Left forelimb (tissue), 1 donor: ENCODE measurements around the gene ULK4.

Experiments used
- DNase-seq: peaks from one replicate; pipeline ENCODE4 v3.0.0-alpha.2; 2018; ENCODE audit warnings: low spot score

ULK4 gene

GRCh38 chr3:41222012-41222411 lies 739.9 kb downstream of the ULK4 start:
- DNase-seq: no peak

GRCh38 chr3:41220906-41221677 lies 740.8 kb downstream of the ULK4 start:
- no peak for DNase-seq

DNA sequence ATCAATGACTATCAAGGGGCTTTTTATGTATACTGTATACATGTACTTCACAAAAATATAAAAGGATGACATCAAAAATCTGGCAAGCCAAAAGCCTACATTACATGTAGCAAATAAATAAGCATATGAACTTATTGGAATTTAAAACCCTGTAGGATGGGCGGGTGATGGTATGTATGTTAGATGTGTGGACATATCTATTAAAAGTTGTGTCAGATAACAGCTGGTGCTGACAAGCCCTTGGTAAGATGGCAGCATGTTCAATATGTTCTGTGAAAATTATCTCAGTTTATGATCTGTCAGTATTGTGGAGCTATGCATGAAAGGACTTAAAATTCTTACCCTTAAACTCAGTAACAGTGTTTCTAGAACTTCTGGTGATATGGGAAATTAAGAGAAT lies 742.5 kb downstream of the ULK4 start:
- no peak for DNase-seq

- no peak for DNase-seq
Observed at GRCh38 chr3:41216993-41217392, 744.9 kb downstream of the ULK4 start.

- no peak for DNase-seq
Observed at GRCh38 chr3:41216422-41216821, 745.5 kb downstream of the ULK4 start.

- DNase-seq: no peak
Observed at GRCh38 chr3:41213588-41213987, 748.3 kb downstream of the ULK4 start.

GRCh38 chr3:41212088-41212487 lies 749.8 kb downstream of the ULK4 start:
- no peak for DNase-seq

DNA sequence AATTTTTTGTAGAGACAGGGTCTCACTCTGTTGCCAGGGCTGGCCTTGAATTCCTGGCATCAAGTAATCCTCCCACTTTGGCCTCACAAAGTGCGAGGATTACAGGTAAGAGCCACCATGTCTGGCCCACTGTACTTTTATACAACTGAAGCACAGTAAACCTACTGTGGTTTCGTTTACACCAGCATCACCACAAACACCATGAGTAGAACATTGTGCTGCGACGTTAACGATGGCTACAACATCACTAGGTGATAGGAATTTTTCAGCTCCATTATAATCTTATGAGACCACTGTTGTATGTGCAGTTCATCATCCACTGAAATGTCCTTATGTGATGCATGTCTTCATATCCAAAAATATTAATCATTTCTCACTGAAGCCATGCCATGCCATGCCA lies 750.9 kb downstream of the ULK4 start:
- DNase-seq: no peak

DNA sequence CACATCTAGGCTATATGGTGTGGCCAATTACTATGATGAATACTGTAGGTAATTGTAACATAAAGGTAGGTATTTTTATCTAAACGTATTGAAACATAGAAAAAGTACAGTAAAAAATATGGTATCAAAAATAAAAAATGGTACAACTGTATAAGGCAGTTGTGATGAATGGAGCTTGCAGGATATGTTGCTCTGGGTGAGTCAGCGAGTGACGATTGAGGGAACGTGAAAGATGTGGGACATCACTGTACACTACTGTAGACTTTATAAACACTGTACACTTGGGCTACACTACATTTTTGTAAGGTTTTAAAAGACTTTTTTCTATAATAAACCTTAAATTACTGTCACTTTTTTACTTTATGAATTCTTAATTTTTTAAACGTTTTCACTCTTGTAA lies 752.3 kb downstream of the ULK4 start:
- DNase-seq: no peak

- DNase-seq: no peak
Observed at GRCh38 chr3:41208507-41209220, 753.2 kb downstream of the ULK4 start.

DNA sequence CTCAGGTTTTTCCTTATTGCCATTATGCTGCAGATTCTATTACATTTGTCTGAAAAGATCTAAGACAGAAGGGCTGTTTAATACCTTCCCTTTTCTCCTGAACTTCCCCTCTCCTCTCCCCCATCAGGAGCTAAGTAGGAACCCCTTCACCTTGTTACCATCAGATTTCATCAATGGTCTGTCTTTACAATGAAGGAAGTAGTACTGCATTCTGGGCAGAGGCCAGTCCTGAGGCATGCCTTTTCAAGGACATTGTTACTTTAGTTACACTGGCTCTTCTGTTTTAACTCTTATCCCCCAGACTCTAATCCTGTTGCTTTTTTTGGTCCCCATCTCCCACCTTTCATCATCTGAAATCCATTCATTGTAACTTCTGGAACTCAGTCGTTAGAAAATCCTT lies 754.5 kb downstream of the ULK4 start:
- no peak for DNase-seq

GRCh38 chr3:41205591-41205990 lies 756.3 kb downstream of the ULK4 start:
- no peak for DNase-seq

DNA sequence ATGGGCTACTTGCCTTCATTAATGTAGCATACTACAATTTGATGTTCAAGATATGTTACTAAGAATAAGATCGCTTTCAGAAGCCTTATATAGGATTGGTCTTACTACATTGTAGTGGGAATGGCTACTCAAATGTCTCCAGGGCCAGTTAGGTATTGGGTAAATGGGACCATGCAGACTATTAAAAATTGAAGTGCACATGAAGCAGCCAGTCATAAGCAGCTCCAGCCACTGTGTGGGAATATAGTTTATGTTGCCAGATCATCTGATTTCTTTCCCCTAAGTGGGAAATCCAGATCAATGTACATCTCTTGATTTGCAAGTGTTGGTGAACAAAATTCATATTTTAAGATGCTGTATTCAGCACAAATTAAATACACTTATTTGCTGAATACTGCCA lies 757.5 kb downstream of the ULK4 start:
- no peak for DNase-seq

DNA sequence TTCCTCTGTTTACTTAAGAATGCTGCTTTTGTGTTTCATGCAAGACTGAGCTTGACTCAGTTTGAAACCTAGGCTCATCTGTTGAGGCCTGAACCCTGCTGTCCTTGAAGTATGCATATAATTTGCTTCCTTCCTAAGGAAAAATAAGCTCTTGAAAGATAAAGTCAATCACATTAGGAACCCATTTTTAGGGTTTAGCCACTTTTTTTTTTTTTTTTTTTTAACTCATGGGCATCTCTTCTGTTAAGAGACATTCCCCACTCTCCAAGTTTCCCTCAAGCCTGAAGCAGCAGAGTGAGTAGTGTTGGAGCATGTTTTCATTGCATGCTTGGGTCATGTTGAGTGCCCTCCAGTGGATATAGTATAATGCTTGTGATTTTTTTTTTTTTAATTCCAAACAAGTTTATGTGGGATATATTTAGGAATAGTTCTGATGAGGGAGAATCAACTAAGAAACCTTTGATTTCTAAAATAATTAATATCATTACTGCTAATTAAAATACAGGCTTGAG lies 759.0 kb downstream of the ULK4 start:
- DNase-seq: no peak

DNA sequence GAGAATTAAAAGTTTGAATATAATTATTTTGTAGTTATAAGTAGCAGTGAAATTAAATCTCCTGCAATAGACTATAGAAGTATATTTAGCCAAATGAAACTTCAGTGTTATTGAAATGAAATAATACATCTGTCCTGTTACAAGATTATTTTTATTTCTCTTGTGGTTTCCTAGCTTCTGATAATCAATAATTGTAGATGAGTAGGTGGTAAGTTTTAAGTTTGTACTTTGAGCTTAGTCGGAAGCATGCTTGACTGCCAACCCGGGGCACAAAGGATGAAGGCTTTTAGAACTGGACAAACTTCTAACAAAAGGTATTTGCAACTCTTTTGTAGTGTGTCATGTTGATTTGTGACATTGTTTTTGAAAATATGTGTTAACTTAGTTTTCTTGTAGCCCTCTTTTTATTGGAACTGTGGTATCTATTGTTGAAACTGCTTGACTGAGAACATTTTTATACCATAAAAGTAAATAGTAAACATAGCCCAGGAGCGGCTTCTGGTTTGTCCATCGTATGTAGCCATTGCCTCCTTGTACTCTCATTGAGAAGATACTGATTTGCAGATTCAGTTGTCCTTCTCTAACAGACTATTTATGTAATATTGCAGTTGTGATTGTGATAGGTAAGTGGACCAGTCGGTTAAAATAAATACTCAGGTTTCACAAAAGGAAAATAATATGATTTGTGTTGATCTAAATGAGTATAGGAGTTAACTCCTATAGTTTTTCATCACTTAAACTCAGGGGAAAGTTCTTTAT lies 759.6 kb downstream of the ULK4 start:
- no peak for DNase-seq

- no peak for DNase-seq
Observed at GRCh38 chr3:41200669-41201021, 761.3 kb downstream of the ULK4 start.

- peak; percentile 75 for DNase-seq
Observed at GRCh38 chr3:41199866-41200668, 761.8 kb downstream of the ULK4 start.

DNA sequence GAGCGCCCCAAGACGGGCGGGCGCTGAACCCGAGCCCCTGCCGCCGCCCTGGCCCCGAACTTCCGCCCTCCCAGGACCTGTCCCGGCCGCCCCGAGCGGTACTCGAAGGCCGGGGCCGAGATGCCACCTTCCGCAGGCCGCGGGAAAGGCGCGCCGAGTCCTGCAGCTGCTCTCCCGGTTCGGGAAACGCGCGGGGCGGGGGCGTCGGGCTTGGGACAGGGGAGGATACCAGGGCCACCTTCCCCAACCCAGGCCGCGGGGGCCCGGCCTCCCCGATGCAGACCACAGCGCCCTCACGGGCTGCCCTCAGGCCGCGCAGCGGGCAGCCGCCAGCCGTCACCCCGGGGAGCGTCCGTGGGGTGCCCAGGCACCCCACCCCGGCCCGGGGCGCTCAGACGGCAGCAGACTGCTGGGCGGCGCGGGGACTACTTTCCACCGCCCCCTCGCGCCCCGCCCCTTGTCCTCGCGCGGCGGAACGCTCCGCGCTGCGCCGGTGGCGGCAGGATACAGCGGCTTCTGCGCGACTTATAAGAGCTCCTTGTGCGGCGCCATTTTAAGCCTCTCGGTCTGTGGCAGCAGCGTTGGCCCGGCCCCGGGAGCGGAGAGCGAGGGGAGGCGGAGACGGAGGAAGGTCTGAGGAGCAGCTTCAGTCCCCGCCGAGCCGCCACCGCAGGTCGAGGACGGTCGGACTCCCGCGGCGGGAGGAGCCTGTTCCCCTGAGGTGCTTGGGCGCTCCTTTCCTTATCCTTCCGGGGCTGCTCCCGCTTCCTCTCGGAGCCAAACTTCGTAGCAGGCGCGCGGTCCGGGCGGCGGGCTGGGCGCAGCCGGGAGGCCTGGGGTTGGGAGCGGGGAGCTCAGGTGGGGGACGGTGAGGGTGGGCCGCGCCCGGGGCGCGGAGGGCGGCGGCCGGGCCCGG lies 762.7 kb downstream of the ULK4 start, which contains the start of gene CTNNB1:
CTNNB1 (plus strand) TSS at position 556 of the 916 bp plus-strand sequence. CDS start 24,564 bp downstream, outside the sequence.
- DNase-seq: peak; percentile 95

GRCh38 chr3:41198526-41198925 lies 763.4 kb downstream of the ULK4 start:
- DNase-seq: no peak

- no peak for DNase-seq
Observed at GRCh38 chr3:41198046-41198445, 763.9 kb downstream of the ULK4 start.
